Tibial artery (tissue), 4 donors: ENCODE data around the gene TRIM44.
"Not testable (repeated sequence)": the region's sequence is repeated elsewhere in the genome, so short reads cannot be mapped to it uniquely, and the experiment has no call there.

Experiments used
- DNase-seq, 2 donors: peaks; one replicate each; pipeline ENCODE4 v3.0.0-alpha.2; 2019
- H3K27ac ChIP-seq, 2 donors: fragments of 200-600 bp; sonication (generic) in 1 of 2; 1 replicate in 1 of 2; 2 replicates in 1 of 2; pipeline ENCODE4 v1.5.1; 2018 to 2019; ENCODE audit warnings: mild to moderate bottlenecking in 1 of 2
- H3K27me3 ChIP-seq, 2 donors: fragments of 200-600 bp; sonication (generic) in 1 of 2; one replicate each; pipeline versions ENCODE4 v1.5.1 to v1.6.0; 2016 to 2019
- H3K36me3 ChIP-seq, 3 donors: fragments of 200-600 bp; sonication (generic) in 2 of 3; one replicate each; pipeline ENCODE4 v1.5.1; 2016 to 2019; ENCODE audit warnings: mild to moderate bottlenecking in 2 of 3
- H3K4me1 ChIP-seq, 4 donors: fragments of 200-600 bp; sonication (generic) in 2 of 4; 1 replicate in 3 of 4; 2 replicates in 1 of 4; pipeline ENCODE4 v1.5.1; 2016 to 2019
- H3K4me3 ChIP-seq, 2 donors: fragments of 200-600 bp; sonication (generic) in 1 of 2; 1 replicate in 1 of 2; 2 replicates in 1 of 2; pipeline ENCODE4 v1.5.1; 2018 to 2019; ENCODE audit warnings: mild to moderate bottlenecking in 2 of 2
- H3K9me3 ChIP-seq, 3 donors: fragments of 200-600 bp; sonication (generic) in 1 of 3; one replicate each; pipeline ENCODE4 v1.5.1; 2016 to 2019
- intact Hi-C: fragments of 100-400 bp; cut with DNase I; formaldehyde crosslinking; loops from one replicate; pipeline ENCODE4 v1.15.0; 2023; ENCODE audit warnings: low total_unique reads
- TF ChIP-seq, protein P1 (sequence below), 2 experiments: fragments of 200-600 bp in 1 of 2; fragments of 450-650 bp in 1 of 2; IDR thresholded peaks; one replicate each; pipeline ENCODE4 v1.5.1; 2017 to 2019; ENCODE audit warnings: antibody characterized with exemption in 2 of 2, mild to moderate bottlenecking in 1 of 2, moderate library complexity in 1 of 2

The TRIM44 gene

DNA sequence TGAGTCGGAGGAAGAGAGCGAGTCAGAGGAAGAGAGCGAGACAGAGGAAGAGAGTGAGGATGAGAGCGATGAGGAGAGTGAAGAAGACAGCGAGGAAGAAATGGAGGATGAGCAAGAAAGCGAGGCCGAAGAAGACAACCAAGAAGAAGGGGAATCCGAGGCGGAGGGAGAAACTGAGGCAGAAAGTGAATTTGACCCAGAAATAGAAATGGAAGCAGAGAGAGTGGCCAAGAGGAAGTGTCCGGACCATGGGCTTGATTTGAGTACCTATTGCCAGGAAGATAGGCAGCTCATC lies 780 bp downstream of the TRIM44 start:
- Histone ChIP-seq H3K36me3 (no peaks in the 10 kb centered on the region), H3K4me1 (peaks cover 0 to 24% (median 13%) of the 10 kb centered on the region in 4 donors), H3K27me3 (no peaks in the 10 kb centered on the region), H3K27ac (peak overlapping the region; percentile 92 to 95), H3K9me3 (peaks cover 0 to 5% (median 0%) of the 10 kb centered on the region in 3 donors), H3K4me3 (peak overlapping the region; percentile 81 to 97)
- no peak for DNase-seq
- intact Hi-C loops: loop anchor here (5.0 kb wide), 1 partner anchor 46 kb away; the partner anchor contains the start of gene FJX1
- TF ChIP-seq, protein P1, sequence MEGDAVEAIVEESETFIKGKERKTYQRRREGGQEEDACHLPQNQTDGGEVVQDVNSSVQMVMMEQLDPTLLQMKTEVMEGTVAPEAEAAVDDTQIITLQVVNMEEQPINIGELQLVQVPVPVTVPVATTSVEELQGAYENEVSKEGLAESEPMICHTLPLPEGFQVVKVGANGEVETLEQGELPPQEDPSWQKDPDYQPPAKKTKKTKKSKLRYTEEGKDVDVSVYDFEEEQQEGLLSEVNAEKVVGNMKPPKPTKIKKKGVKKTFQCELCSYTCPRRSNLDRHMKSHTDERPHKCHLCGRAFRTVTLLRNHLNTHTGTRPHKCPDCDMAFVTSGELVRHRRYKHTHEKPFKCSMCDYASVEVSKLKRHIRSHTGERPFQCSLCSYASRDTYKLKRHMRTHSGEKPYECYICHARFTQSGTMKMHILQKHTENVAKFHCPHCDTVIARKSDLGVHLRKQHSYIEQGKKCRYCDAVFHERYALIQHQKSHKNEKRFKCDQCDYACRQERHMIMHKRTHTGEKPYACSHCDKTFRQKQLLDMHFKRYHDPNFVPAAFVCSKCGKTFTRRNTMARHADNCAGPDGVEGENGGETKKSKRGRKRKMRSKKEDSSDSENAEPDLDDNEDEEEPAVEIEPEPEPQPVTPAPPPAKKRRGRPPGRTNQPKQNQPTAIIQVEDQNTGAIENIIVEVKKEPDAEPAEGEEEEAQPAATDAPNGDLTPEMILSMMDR (IDR thresholded peaks at IDR 0.05): no peak

DNA sequence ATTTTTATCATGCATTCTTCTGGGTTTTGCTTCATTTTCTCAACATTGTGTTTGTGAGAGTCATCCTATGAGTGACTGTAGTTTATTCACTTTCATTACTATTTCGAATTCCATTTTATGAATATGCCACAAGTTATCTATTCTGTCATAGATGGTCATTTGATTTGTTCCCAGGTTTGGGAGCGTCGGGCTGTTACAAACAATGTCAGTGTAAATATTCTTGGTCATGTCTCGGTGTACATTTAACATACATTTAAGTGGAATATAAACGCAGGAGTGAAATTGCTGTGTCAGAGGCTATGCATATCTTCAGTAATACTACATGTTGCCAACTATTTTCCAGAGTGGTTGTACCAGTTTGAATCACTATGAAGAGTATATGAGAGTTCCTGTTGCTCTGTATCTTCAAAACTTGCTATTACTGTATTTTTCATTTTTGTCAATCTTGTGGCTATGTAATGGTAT lies 2.4 kb downstream of the TRIM44 start:
- Histone ChIP-seq H3K4me3 (no peak overlapping the region), H3K9me3 (peaks cover 0 to 5% (median 0%) of the 10 kb centered on the region in 3 donors), H3K27ac (no peak overlapping the region), H3K36me3 (no peaks in the 10 kb centered on the region), H3K27me3 (no peaks in the 10 kb centered on the region), H3K4me1 (peaks cover 0 to 31% (median 16%) of the 10 kb centered on the region in 4 donors)
- intact Hi-C loops: loop anchor here (5.0 kb wide), 1 partner anchor 48 kb away; the partner anchor contains the start of gene FJX1
- TF ChIP-seq, protein P1 (IDR thresholded peaks at IDR 0.05): no peak
- no peak for DNase-seq

DNA sequence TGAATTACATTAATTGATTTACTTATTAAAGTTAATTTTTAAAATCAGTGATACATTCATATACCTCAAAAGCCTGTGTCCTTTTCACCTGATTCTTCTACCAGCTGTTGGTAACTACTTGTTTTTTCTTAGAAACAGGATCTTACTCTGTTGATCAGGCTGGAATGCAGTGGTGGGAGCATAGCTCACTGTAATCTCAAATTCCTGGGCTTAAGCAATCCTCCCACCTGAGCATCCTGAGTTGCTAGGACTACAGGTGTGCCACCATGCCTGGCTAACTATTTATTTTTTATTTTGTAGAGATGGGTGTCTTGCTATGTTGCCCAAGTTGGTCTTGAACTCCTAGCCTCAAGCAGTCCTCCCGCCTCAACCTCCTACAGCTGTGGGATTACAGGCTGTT lies 4.7 kb downstream of the TRIM44 start:
- TF ChIP-seq, protein P1 (IDR thresholded peaks at IDR 0.05): no peak
- Histone ChIP-seq H3K4me1 (peaks cover 0 to 48% (median 24%) of the 10 kb centered on the region in 4 donors), H3K36me3 (no peaks in the 10 kb centered on the region), H3K27ac (no peak overlapping the region), H3K27me3 (no peaks in the 10 kb centered on the region), H3K4me3 (no peak overlapping the region), H3K9me3 (peaks cover 0 to 5% (median 0%) of the 10 kb centered on the region in 3 donors)
- intact Hi-C loops: no loop called here
- DNase-seq: no peak

DNA sequence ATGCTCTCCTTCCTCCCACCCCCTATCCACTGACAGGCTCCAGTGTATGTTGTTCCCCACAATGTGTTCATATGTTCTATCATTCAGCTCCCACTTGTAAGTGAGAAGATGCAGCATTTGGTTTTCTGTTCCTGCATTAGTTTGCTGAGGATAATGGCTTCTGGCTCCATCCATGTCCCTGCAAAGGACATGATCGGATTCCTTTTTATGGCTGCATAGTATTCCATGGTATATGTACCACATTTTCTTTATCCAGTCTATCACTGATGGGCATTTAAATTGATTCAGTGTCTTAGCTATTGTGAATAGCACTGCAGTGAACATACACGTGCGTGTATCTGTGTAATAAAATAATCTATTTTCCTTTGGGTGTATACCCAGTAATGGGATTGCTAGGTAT lies 5.8 kb downstream of the TRIM44 start:
- intact Hi-C loops, H3K27ac ChIP-seq, H3K9me3 ChIP-seq, DNase-seq, H3K4me3 ChIP-seq, H3K27me3 ChIP-seq, H3K36me3 ChIP-seq: not testable (repeated sequence)
- peaks cover 0 to 54% (median 22%) of the 10 kb centered on the region in 4 donors for H3K4me1 ChIP-seq

DNA sequence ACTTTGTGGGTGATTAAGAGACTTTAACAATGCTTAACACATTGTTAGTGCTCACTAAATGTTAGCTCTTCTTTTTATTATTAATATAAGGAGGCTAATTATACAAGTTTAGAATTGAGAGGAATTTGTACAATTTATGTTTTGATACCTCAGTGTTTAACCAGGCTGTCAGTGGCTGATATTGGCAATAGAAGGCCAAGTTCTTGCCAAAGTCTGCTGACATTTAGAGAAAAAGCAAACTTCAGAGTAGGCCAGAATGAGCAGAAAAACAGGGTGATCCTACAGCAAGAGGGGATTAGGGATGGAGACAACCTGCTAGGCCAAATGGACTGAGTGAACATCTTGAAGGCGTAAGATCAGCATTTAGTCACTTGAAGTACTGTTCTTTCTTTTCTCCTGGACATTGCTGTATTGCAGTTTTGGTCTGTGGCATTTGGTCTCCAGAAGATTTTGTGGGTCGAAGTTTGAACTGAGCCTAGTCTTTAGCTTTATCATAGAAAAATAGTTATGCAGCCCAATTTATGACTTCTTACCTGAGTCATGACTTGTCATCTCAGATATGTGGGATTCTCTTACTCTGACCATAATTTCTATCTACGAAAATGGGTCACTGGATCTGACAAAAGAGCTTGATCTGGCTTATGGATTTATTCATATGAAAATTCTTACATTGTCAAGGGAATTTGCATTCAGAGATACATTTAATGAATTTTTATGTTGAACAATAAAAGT lies 9.0 kb downstream of the TRIM44 start:
- peaks cover 0 to 59% (median 24%) of the 10 kb centered on the region in 4 donors for H3K4me1 ChIP-seq
- TF ChIP-seq, protein P1 (IDR thresholded peaks at IDR 0.05): no peak
- H3K4me3 ChIP-seq: no peak overlapping the region
- DNase-seq: no peak
- H3K9me3 ChIP-seq: peaks cover 0 to 5% (median 0%) of the 10 kb centered on the region in 3 donors
- H3K27me3 ChIP-seq: no peaks in the 10 kb centered on the region
- H3K27ac ChIP-seq: no peak overlapping the region
- no peaks in the 10 kb centered on the region for H3K36me3 ChIP-seq
- intact Hi-C loops: no loop called here

DNA sequence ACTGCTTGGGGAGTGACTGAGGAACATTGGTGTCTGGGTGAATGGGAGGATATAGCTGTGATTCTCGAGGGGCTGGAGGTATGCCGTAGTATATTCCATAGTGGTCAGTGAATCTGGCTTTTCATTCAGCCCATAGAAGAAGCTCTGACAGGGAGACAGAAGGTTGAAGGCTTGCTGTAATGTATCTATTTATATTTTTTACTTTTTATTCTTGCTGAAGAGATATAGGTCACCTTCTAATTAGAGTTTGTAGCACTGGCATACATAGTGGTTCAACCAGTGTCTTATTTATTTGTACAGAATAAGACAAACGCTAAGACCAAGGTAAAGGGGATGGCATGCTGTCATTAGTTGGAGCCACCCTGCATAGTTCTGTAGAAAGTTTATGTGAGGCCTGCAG lies 10.0 kb downstream of the TRIM44 start:
- no peaks in the 10 kb centered on the region for H3K36me3 ChIP-seq
- TF ChIP-seq, protein P1 (IDR thresholded peaks at IDR 0.05): no peak
- H3K27ac ChIP-seq: no peak overlapping the region
- H3K27me3 ChIP-seq: no peaks in the 10 kb centered on the region
- no peak for DNase-seq
- intact Hi-C loops: no loop called here
- H3K4me1 ChIP-seq: peaks cover 0 to 65% (median 24%) of the 10 kb centered on the region in 4 donors
- H3K4me3 ChIP-seq: no peak overlapping the region
- H3K9me3 ChIP-seq: no peaks in the 10 kb centered on the region
